Stimulated activated CD4-positive, alpha-beta T cell treated with anti-CD3 and anti-CD28 coated beads, Interleukin-1b, Interleukin-23, amount 100 ng/mL, for 24 hours (primary cell): Measurements from ENCODE around the gene KRTAP5-3.

Source experiments
- DNase-seq, 4 experiments: peaks; one replicate each; pipeline ENCODE4 v3.0.0-alpha.2; 2020; ENCODE audit warnings: low read depth in 4 of 4, low spot score in 1 of 4

Gene KRTAP5-3

DNA sequence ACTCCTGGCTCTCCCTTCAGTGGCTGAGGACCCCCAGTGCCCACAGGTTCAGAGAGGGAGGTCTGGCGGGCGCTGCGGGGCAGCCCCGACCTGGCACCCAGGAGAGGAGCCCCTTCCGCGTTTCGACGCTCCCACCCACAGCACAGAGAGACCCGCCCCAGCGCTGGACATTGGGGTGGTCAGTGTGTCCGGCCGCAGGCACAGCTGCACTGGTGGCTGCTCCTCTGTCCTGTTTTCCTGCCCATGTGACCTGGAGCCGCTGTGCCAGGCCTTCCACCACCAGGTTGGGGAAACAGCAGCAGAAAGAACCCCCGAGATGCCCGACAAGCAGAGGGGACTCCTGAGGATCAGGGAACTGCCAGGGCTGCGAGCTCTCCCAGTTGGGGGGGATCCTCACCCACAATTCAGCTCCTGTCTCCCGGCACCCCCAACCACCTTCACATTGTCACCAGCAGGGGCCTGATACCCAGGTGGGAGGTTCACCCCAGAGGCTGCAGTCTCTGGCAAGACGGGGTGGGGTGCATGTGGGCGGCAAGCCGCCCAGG is 35.0 kb upstream of the KRTAP5-3 start:
- DNase-seq, result no peak

DNA sequence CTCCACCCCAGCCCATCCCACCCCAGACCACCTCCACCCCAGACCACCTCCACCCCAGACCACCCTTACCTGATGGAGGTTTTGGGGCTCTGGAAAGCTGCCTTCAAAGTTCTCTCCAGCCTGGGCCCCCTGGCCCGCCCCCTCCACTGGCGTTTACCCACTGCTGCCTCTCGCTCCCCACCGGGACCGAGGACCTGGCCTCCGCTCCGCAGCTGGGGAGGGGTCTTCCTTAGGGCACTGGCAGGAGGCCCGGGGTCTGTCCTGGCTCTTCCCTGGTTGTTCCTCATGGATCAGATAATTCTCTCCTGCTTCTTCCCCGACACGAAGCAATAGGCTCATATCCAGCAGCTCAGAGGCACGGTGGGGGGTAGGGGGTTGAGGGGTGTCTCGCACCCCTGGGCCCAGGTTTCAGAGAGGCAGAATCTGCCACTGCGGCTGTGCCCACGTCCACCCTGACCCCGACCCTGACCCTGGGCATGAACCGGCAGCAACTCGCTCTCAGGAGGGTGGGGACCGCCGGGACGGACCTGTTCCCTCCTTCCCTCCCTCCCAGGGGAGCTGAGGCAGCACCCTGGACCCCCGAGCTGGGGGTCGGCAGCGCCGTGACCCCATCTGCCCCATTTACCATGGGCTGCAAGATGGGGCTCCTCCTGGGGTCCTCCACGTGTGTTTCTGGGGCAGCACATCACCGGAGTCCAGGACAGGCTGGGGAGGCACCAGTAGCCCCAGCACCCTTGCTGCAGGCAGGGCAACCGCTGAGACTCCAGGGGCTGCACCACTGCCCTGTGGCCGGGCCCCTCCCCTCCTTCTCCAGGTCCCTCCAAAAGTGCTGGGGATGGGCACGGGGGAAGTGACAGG is 34.3 kb upstream of the KRTAP5-3 start:
- no peak for DNase-seq

DNA sequence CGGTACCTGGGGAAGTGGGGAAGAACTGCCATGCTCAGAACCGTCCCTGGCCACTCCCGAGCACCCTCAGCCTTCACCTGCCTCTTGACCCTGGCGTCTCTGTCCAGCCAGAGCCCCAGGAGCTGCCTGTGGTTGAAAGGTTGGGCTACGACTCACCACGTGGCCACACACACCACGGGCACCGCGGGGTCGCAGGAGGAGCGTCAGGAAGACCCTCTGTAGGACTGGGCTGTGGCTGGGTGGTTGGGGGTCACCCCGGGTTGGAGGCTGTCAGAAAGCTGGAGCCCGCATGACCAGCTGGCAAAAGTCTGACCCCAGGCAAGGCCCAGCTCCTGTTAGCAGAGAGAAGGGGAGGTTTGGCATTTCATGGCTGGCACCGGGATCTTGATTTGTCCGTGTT is 32.8 kb upstream of the KRTAP5-3 start:
- no peak for DNase-seq

DNA sequence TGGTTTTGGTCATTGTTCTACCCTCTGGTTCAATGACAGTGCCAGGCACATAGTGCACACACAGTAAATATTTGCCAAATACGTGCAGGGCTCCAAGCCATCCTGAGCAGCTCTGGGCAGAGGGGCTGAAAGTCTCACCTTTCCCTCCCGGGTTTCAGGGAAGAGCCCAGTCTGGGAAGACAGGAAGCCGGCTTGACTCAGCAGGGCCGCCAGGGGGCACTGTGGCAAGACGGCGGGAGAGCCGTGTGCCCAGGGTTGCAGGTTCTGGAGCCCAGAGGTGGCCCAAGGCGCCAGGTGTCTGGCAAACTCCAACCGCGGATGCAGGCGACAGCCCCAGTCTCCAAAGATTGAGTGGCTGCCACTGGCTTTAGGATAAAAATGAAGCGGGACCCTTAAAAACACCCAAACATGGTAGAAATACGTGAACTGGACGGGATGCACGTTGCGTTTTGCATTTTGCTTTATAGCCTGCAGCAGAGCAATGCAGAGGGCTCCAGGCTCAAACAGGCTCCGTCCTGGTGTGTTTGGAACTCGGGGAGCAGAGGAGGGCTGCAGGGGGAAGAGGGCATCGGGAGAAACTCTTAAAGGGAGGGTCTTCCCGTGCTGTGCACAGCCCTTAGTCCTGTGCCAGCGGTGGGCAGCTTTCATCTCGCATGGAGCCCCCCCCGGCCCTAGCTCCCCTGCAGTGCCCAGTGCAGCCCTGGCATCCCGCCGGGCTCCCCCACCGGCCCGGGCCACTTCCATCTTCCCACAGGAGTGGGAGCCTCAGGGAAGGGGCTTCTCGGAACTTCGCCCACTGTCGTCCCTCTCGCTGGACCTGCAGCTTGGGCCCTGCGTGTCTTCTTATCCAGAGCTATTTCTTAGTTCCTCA is 32.0 kb upstream of the KRTAP5-3 start:
- no peak for DNase-seq

DNA sequence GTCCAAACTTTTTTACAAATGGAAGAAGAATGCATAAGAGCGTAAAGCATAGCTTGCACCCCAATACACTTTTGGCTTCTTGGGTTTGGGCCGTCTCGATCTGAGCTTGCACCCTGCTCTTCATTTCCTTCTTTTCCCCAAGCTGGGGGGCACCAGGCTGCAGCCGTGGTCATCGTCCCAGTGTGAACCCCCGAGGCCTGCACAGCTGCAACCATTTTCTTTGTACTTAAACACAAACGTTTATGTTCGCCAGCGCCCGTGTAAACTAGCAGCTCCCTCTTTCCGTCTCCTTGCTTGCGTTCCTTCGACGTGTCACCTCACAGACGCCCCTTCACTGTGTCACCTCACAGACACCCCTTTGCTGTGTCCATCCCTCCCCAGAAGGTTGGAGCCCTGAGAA is 31.4 kb upstream of the KRTAP5-3 start:
- DNase-seq, result no peak

DNA sequence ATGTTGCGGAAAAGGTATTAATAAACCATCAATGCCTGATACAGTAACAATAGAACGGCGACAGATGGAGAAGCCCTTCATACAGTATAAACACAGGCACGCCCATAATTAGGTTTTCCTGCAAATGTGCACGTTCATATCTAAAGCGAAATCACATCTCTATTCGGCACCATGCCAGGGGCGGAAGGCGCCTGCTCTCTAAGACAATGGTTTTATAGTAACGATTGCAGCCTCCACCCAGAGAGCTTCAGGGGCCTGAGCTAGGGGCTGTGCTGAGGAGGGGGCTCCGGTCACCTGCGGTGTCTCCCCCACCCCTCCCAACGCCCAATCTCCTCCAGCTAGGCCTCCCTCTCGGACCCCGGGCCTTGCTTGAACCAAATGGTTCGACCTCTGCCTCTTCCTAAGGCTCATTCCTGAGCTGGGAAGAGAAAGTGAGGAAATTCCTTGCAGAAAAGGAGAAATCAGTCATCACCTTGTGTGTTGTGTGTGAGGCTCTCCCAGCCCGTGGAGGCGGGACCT is 30.9 kb upstream of the KRTAP5-3 start:
- no peak for DNase-seq

DNA sequence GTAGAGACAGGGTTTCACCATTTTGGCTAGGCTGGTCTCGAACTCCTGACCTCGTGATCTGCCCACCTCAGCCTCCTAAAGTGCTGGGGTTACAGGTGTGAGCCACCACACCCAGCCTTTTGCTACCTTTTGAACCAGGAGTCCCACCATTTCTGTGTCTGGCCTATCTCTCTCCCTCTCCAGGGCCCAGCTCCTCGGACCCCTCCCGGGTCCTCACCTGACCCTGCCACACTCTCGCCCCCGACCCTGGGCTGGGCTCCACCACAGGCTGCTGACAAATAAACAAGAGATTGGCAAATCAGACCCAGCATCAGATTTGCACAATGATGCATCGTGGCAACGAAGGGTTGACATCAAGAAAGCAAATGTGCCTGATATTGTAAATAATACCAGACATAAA is 30.1 kb upstream of the KRTAP5-3 start:
- no peak for DNase-seq

DNA sequence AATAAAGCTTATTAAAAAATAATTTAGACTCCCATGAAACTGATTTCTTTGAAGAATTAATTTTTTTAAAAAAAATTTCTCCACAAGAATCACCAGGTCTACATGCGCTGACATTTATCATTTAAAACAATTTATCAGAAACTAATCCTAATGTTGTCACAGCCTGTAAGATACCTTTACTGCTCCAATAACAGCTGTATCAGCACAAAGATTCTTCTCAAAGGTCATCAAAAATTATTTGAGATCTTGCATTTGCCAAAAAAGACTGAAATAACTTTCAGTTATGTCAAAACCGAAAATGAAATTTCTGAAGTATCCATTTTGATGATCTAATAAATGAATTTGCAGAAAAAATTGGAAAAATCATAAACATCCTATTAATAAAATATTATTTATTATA is 29.4 kb upstream of the KRTAP5-3 start:
- DNase-seq, result no peak

DNA sequence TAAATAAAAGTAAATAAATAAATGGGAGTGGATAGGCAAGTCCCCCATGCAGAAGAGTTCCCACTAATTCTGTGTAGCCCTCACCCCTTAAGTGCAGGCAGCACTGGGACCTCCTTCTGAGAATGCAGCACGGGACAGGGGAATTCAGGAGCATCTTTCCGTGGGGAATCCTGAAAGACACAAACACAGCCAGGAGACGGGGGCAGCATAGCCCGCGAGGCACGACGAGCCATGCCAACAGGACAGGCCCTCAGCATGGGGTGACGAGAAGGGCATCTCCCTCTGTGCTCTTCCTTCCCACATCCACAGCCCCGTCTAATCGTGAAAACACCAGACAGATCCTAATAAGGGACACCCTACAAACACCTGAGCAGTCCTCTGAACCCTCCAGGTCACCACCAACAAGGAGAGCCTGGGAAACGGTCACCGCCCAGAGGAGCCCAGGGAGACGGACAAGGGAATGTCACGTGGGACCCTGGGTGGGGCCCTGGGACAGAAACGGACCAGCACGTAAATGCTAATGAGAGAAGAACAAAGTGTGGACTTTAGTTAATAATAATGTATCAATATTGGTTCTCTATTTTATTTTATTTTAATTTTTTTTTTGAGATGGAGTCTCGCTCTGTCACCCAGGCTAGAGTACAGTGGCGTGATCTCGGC is 28.2 kb upstream of the KRTAP5-3 start:
- no peak for DNase-seq

DNA sequence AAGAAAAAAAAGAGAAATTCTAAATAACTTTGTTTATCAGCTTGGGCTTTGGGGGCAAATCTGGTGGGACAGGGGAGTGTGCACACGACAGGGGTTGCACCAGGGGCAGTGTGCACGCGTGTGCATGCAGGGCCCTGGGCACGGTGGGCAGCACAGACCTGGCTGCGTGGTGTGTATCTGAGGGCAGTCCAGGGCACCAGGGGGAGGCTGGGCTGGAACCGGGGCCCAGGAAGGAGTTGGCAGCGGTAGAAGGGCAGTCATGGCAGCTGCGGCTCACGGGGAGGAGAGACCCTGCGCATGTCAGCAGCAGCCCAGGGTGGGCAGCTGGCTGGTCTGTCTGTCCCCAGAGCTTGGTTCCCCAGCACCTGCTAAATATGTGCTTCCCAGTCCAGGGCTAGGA is 25.6 kb upstream of the KRTAP5-3 start:
- DNase-seq, result no peak

DNA sequence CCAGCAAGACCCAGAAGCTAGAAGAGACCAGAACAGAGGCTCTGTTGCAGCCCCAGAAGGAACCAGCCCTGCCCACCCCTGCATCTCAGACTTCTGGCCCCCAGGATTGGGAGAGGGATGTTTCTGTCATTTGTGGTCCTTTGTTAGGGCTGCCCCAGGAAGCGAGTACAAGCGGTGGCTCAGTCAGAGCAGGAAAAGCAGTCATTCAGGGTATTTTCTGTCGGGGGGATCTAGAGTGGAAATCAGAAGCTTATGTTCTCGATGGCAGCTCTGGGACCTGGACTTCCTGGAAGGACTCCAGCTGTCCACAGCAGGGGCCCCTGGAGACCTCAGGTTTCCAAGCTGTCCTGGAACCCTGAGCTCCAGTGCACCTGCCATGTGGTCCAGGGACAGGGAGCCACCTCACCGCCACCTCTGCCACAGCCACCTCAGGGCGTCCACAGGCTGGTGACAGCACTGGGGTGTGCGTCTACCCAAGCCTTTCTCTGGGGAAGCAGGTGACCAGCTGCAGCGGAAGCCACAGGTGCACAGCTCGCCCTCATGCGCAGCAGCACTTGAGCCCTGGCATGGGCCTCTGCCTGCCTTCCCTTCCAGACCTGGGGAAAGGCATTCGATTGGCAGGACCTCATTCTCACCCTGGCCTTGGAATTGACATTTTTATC is 23.9 kb upstream of the KRTAP5-3 start:
- no peak for DNase-seq

DNA sequence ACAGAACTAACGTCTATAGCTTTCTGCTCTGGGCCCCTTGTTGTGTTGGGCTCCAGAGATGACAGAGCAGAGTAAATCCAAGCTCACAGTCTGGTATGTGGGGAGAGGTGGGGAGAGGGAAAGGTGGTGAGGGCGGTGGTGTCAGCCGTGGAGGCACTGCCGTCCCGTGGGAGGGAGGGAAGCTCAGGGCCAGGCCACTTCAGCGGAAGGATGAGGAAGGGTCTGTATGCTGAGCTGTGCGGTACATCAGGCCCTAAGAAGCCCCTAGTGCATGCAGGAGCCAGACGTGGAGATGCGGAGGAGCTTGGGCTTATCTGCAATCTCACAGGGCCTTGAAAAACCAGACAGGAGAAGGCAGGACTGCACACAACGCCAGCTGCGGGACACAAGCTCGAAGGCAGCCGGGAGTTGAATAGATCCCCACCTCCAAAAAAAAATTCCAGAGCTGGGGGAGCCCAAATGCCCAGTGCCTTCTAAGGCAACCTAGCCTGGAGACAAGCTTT is 22.9 kb upstream of the KRTAP5-3 start:
- DNase-seq, result no peak

DNA sequence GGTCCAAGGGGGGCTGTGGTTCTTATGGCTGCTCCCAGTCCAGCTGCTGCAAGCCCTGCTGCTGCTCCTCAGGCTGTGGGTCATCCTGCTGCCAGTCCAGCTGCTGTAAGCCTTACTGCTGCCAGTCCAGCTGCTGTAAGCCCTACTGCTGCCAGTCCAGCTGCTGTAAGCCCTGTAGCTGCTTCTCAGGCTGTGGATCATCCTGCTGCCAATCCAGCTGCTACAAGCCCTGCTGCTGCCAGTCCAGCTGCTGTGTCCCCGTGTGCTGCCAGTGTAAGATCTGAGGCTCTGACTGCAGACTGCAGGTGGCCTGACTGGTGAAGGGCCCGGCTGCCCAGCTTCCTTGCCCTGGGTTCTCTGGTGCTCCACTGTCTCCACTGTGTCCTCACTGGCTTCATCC is 22.0 kb upstream of the KRTAP5-3 start:
- no peak for DNase-seq

DNA sequence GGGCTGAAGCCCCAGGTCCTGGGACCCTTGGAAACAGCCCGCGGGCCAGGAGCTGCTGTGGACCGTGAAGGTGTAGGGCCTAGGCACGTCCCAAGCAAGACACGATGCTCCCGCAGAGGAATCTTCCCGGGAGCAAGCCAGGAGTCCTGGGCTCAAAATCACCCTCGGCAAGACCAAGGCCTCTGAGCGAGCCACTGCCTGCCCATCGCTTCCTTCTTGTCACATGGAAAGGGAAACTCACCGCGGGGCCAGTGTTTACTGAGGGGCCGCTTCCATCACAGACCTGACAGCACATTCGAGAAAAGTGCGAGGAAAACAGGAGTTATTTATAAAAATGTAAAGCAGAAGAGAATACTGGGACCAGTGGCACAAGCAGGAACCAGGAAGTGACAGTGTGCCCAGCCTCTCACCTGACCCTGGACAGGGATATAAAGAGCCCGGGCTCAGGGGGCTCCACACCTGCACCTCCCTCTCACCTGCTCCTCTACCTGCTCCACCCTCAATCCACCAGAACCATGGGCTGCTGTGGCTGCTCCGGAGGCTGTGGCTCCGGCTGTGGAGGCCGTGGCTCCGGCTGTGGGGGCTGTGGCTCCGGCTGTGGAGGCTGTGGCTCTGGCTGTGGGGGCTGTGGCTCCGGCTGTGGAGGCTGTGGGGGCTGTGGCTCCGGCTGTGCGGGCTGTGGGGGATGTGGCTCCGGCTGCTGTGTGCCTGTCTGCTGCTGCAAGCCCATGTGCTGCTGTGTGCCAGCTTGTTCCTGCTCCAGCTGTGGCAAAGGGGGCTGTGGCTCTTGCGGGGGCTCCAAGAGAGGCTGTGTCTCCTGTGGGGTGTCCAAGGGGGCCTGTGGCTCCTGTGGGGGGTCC is 21.3 kb upstream of the KRTAP5-3 start, which contains the start of gene KRTAP5-5:
TSS of gene KRTAP5-5 (plus strand) at position 450 of the 860 bp plus-strand sequence. CDS start at position 516, 66 bp downstream.
- no peak for DNase-seq

DNA sequence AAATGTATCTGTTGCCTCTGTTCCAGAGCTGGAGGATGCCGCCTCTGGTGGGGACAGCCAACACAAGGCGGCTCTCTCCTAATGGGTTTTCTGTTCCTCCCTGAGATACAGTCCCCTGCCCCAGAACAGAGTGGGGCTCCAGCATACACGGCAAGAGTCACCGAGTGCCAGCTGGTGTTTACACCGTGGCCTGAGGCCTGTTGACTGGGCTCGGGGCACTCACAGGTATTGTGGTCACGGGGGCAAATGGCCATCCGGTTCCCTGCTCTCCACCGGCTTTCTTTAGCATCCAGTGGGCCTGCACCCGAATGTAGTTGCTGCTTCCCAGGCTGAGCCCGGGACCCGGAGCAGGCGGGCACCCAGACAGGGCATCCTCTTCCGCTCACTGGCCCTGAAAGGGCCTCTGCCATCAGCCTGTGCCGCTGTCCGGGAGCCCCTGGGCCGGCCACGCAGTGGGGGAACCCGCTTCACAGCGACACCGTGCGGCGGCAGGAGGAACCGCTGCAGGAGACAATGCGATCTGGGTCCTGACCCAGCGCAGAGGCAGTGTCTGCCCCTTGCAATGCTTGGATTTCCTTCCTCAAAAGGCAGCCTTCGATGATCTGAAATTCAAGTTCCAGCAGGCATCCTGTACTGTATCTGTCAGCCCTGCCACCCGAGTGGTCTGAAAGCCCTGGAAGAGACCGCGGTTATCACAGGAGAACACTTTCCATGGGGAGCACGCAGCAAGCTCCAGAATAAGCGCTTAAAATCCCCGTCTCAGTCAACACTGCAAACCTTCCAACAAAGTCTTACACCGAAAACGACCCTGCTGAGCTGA is 20.5 kb upstream of the KRTAP5-3 start:
- DNase-seq, result peak; percentile 42 to 56 (median 44)

DNA sequence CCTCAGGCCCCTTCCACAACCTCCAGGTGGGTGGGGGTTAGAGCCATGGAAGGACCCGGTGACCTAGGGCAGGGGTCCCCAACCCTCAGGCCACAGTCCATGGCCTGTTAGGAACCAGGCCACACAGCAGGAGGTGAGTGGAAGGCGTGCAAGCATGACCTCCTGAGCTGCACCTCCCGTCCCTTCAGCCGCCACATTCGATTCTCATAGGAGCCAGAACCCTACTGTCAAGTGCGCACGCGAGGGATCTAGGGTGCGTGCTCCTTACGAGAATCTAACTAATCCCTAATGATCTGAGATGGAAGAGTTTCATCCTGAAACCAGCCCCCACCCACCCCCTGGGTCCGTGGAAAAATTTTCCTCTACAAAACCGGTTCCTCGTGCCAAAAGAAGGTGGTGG is 17.3 kb upstream of the KRTAP5-3 start:
- DNase-seq, result no peak

DNA sequence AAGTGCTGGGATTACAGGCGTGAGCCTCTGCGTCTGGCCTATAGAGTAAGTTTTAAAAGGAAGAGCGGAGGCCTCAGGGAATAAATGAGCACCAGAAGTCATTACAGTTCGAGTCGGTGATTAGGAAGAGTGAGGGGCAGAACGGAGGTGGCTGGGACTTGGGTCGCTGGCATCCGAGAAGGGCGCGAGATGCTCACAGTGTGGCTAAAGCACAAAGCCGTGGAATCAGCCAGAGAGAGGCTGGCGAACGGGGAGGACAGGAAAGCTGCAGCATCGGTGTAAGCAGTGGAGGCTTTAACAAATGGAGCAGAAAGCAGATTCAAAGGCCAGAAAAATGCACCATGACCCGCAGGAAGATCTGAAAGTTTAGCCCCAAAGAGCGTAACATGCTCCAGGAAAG is 16.4 kb upstream of the KRTAP5-3 start:
- no peak for DNase-seq

DNA sequence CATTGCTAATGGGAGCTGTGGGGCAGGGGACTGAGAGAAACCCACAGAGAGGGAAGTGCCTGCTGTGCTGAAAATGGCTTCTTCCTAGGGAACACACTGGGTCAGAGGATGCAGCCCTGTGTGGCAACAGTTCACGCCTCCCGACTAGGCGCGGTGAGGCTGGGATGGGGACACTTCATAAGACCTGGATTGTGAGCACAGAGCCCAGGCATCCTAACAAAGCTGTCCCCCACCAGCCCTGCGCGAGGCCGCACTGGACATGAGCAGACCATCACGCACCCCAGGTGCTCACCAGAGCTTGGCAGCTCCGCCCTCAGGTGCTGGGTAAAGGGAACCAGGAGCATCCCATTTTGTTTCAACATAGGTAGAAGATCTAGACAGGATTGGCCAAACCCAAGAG is 15.5 kb upstream of the KRTAP5-3 start:
- DNase-seq, result no peak

DNA sequence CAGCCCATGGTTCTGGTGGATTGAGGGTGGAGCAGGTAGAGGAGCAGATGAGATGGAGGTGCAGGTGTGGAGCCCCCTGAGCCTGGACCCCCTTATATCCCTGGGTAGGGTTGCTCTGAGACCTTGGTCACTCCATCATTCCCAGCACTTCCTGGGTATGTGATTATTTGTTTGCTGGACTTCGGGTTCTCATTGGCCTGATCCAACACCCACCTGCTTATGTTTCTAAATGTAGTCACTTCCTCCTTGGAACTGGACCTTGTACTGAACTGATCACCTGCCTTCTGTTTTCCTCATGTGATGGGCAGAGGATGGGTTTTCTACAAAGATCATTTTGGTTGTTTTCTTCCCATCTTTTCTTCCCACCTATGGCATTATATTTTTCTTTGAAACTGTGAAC is 13.8 kb upstream of the KRTAP5-3 start, which contains the start of gene KRTAP5-4:
TSS of gene KRTAP5-4 (minus strand) at position 53 of the 400 bp plus-strand sequence. CDS start at position 8, 45 bp downstream.
- no peak for DNase-seq
